ENCODE results near the gene PIK3AP1.
A peak's percentile ranks its signal among the peaks of the same experiment; 100 is the strongest.

Gene PIK3AP1

GRCh38 chr10:96588616-96589419, 131.5 kb downstream of the PIK3AP1 start:
- TF ChIP-seq CTCF (IDR thresholded peaks at IDR 0.05; ENCODE audit: low read length) (no peak), EZH2 (optimal IDR thresholded peaks at IDR 0.05; ENCODE audit: low read depth, low read length) (no peak), EZH2phosphoT487 (IDR thresholded peaks at IDR 0.05; ENCODE audit: low read length) (no peak)

GRCh38 chr10:96588060-96588554, 132.2 kb downstream of the PIK3AP1 start:
- Histone ChIP-seq H3K9ac (ENCODE audit: low read length) (peak overlapping the region; percentile 84), H3K4me2 (ENCODE audit: low read depth, low read length) (peak overlapping the region; percentile 80), H3K79me2 (ENCODE audit: low read length) (peaks cover 35% of the 10 kb centered on the region), H3K27ac (ENCODE audit: low read length) (peak overlapping the region; percentile 85; the same call in 1 of the 2 replicates), H3K9me2 (replicated peaks; ENCODE audit: insufficient read depth, low read length) (no peaks in the 10 kb centered on the region), H3K36me3 (replicated peaks; ENCODE audit: insufficient read depth, low read length) (no peaks in the 10 kb centered on the region), H2AFZ (ENCODE audit: low read length) (peak overlapping the region; percentile 71), H4K20me1 (ENCODE audit: insufficient read depth, low read length) (peaks cover 9% of the 10 kb centered on the region; the same call in 1 of the 2 replicates), H3K4me3 (ENCODE audit: low read length) (peak overlapping the region; percentile 62), H3F3A (ENCODE audit: insufficient read depth, low read length) (peaks cover 13% of the 10 kb centered on the region), H3K4me1 (ENCODE audit: low read length) (peaks cover 16% of the 10 kb centered on the region; the same call in 1 of the 2 replicates), H3K9me3 (replicated peaks; ENCODE audit: insufficient read depth, low read length) (no peaks in the 10 kb centered on the region), H3K27me3 (replicated peaks; ENCODE audit: insufficient read depth, low read length) (no peaks in the 10 kb centered on the region)
- peak; percentile 20 for DNase-seq
- TF ChIP-seq EZH2 (optimal IDR thresholded peaks at IDR 0.05; ENCODE audit: low read depth, low read length) (no peak), CTCF (IDR thresholded peaks at IDR 0.05; ENCODE audit: low read length) (no peak), EZH2phosphoT487 (IDR thresholded peaks at IDR 0.05; ENCODE audit: low read length) (no peak)

More at GRCh38 chr10:96588616-96589419, 131.5 kb downstream of the PIK3AP1 start:
- Histone ChIP-seq H4K20me1 (ENCODE audit: insufficient read depth, low read length) (peaks cover 4% of the 10 kb centered on the region; the same call in 1 of the 2 replicates), H3K4me2 (ENCODE audit: low read depth, low read length) (peak overlapping the region; percentile 80; the same call in 1 of the 2 replicates), H3F3A (ENCODE audit: insufficient read depth, low read length) (peaks cover 13% of the 10 kb centered on the region), H3K9me3 (replicated peaks; ENCODE audit: insufficient read depth, low read length) (no peaks in the 10 kb centered on the region), H3K27ac (ENCODE audit: low read length) (no peak overlapping the region), H2AFZ (ENCODE audit: low read length) (no peak overlapping the region), H3K79me2 (ENCODE audit: low read length) (peaks cover 28% of the 10 kb centered on the region), H3K4me3 (ENCODE audit: low read length) (no peak overlapping the region), H3K9ac (ENCODE audit: low read length) (no peak overlapping the region), H3K27me3 (replicated peaks; ENCODE audit: insufficient read depth, low read length) (no peaks in the 10 kb centered on the region), H3K36me3 (replicated peaks; ENCODE audit: insufficient read depth, low read length) (no peaks in the 10 kb centered on the region), H3K9me2 (replicated peaks; ENCODE audit: insufficient read depth, low read length) (no peaks in the 10 kb centered on the region), H3K4me1 (ENCODE audit: low read length) (peaks cover 16% of the 10 kb centered on the region; the same call in 1 of the 2 replicates)
- no peak for DNase-seq

GRCh38 chr10:96587264-96588059, 132.9 kb downstream of the PIK3AP1 start:
- H3K36me3 ChIP-seq (replicated peaks; ENCODE audit: insufficient read depth, low read length) = no peaks in the 10 kb centered on the region
- H3K27me3 ChIP-seq (replicated peaks; ENCODE audit: insufficient read depth, low read length) = no peaks in the 10 kb centered on the region
- H3K9ac ChIP-seq (ENCODE audit: low read length) = peak overlapping the region; percentile 84
- peak overlapping the region; percentile 80 for H3K4me2 ChIP-seq (ENCODE audit: low read depth, low read length)
- H3K4me1 ChIP-seq (ENCODE audit: low read length) = peaks cover 16% of the 10 kb centered on the region; the same call in 1 of the 2 replicates
- DNase-seq = peak; percentile 10
- TF ChIP-seq EZH2phosphoT487 (IDR thresholded peaks at IDR 0.05; ENCODE audit: low read length) (no peak), EZH2 (optimal IDR thresholded peaks at IDR 0.05; ENCODE audit: low read depth, low read length) (no peak), CTCF (IDR thresholded peaks at IDR 0.05; ENCODE audit: low read length) (no peak)
- peak overlapping the region; percentile 85 for H3K27ac ChIP-seq (ENCODE audit: low read length)
- H3K4me3 ChIP-seq (ENCODE audit: low read length) = peak overlapping the region; percentile 62
- peaks cover 13% of the 10 kb centered on the region for H3F3A ChIP-seq (ENCODE audit: insufficient read depth, low read length)
- peak overlapping the region; percentile 71 for H2AFZ ChIP-seq (ENCODE audit: low read length)
- H3K79me2 ChIP-seq (ENCODE audit: low read length) = peaks cover 42% of the 10 kb centered on the region
- peaks cover 12% of the 10 kb centered on the region; the same call in 1 of the 2 replicates for H4K20me1 ChIP-seq (ENCODE audit: insufficient read depth, low read length)
- no peaks in the 10 kb centered on the region for H3K9me3 ChIP-seq (replicated peaks; ENCODE audit: insufficient read depth, low read length)
- no peaks in the 10 kb centered on the region for H3K9me2 ChIP-seq (replicated peaks; ENCODE audit: insufficient read depth, low read length)
